Peyer's patch (tissue), 4 donors: Measurements from ENCODE around the gene TNRC6B. TPM values are rescaled to one million over a fixed set of nuclear protein-coding genes. Genes with fewer than 3 reads are reported as not detected.

Experiments used
- DNase-seq, 3 donors: peaks; one replicate each; pipeline ENCODE4 v3.0.0-alpha.2; 2017 to 2019
- H3K27ac ChIP-seq, 4 donors: fragments of 200-600 bp; sonication (generic); one replicate each; pipeline ENCODE4 v1.5.1; 2016 to 2019
- H3K27me3 ChIP-seq, 2 donors: fragments of 200-600 bp; sonication (generic); one replicate each; pipeline ENCODE4 v1.5.1; 2019
- H3K36me3 ChIP-seq, 3 donors: fragments of 200-600 bp; sonication (generic); one replicate each; pipeline ENCODE4 v1.5.1; 2016 to 2019
- H3K4me1 ChIP-seq, 4 donors: fragments of 200-600 bp; sonication (generic); one replicate each; pipeline ENCODE4 v1.5.1; 2016 to 2019
- H3K4me3 ChIP-seq, 4 donors: fragments of 200-600 bp; sonication (generic); 1 replicate in 3 of 4; 2 replicates in 1 of 4; pipeline ENCODE4 v1.5.1; 2016 to 2019; ENCODE audit warnings: mild to moderate bottlenecking in 1 of 4
- H3K9me3 ChIP-seq, 4 donors: fragments of 200-600 bp; sonication (generic); one replicate each; pipeline ENCODE4 v1.5.1; 2016 to 2019; ENCODE audit warnings: mild to moderate bottlenecking in 1 of 4
- POLR2A ChIP-seq, 2 donors: fragments of 450-650 bp; IDR thresholded peaks; one replicate each; pipeline ENCODE4 v1.5.1; 2017; ENCODE audit warnings: antibody characterized with exemption in 2 of 2, mild to moderate bottlenecking in 2 of 2, moderate library complexity in 2 of 2
- total RNA-seq, 4 donors: library from RNA; depleted of rRNA; stranded (reverse); fragments of >200 nt; gene quantifications; one replicate each; pipeline ENCODE4 v1.1.0, GENCODE V29; 2016
- TF ChIP-seq, protein P1 (sequence below), 6 experiments: fragments of 450-650 bp in 4 of 6; fragments of 200-600 bp in 2 of 6; sonication (generic) in 1 of 6; IDR thresholded peaks; one replicate each; pipeline ENCODE4 v1.5.1; 2017 to 2019; ENCODE audit warnings: antibody characterized with exemption in 6 of 6, mild to moderate bottlenecking in 3 of 6, moderate library complexity in 1 of 6

TNRC6B gene
- total RNA-seq, 4 donors from 2014 or later = 43.6 to 169 (median 54.0) TPM

GRCh38 chr22:40212121-40212520 lies 34.4 kb downstream of the TNRC6B start:
- H3K4me3 ChIP-seq = no peak overlapping the region
- no peak for TF ChIP-seq POLR2A (IDR thresholded peaks at IDR 0.05)
- TF ChIP-seq, protein P1, sequence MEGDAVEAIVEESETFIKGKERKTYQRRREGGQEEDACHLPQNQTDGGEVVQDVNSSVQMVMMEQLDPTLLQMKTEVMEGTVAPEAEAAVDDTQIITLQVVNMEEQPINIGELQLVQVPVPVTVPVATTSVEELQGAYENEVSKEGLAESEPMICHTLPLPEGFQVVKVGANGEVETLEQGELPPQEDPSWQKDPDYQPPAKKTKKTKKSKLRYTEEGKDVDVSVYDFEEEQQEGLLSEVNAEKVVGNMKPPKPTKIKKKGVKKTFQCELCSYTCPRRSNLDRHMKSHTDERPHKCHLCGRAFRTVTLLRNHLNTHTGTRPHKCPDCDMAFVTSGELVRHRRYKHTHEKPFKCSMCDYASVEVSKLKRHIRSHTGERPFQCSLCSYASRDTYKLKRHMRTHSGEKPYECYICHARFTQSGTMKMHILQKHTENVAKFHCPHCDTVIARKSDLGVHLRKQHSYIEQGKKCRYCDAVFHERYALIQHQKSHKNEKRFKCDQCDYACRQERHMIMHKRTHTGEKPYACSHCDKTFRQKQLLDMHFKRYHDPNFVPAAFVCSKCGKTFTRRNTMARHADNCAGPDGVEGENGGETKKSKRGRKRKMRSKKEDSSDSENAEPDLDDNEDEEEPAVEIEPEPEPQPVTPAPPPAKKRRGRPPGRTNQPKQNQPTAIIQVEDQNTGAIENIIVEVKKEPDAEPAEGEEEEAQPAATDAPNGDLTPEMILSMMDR (IDR thresholded peaks at IDR 0.05) = no peak
- H3K27me3 ChIP-seq = no peaks in the 10 kb centered on the region
- H3K9me3 ChIP-seq = no peaks in the 10 kb centered on the region
- peaks cover 0 to 28% (median 15%) of the 10 kb centered on the region in 4 donors for H3K4me1 ChIP-seq
- no peaks in the 10 kb centered on the region for H3K36me3 ChIP-seq
- no peak for DNase-seq
- H3K27ac ChIP-seq = peak overlapping the region in 1 of 4 donors; percentile 53

GRCh38 chr22:40213478-40213877 lies 35.8 kb downstream of the TNRC6B start:
- Histone ChIP-seq H3K9me3 (no peaks in the 10 kb centered on the region), H3K4me3 (no peak overlapping the region), H3K36me3 (no peaks in the 10 kb centered on the region), H3K27me3 (no peaks in the 10 kb centered on the region), H3K27ac (no peak overlapping the region), H3K4me1 (peaks cover 0 to 30% (median 17%) of the 10 kb centered on the region in 4 donors)
- TF ChIP-seq, protein P1 (IDR thresholded peaks at IDR 0.05) = no peak
- no peak for TF ChIP-seq POLR2A (IDR thresholded peaks at IDR 0.05)
- no peak for DNase-seq

DNA sequence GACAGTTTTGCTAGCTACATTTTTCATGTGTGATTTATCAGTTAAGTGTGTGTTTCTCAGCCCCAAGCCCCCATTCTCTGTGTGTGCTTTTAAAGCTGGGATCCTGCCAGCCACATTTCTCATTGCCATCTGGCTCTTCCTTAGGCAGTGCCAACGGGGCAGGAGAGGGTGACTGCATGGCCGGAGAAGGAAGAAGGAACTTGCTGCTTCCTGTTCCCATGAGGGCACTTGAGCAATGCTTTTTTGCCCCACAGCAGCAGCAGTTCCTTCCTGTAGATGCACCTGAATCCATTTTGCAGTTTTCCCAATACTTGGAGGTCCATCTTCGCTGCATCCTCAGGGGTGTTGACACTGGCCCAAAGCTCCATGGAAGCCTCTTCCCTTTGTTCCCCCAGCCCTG lies 37.5 kb downstream of the TNRC6B start:
- H3K4me1 ChIP-seq = peaks cover 0 to 43% (median 16%) of the 10 kb centered on the region in 4 donors
- H3K27me3 ChIP-seq = no peaks in the 10 kb centered on the region
- peak overlapping the region in 1 of 4 donors; percentile 57 for H3K27ac ChIP-seq
- no peak for DNase-seq
- H3K4me3 ChIP-seq = no peak overlapping the region
- no peaks in the 10 kb centered on the region for H3K9me3 ChIP-seq
- TF ChIP-seq, protein P1 (IDR thresholded peaks at IDR 0.05) = no peak
- TF ChIP-seq POLR2A (IDR thresholded peaks at IDR 0.05) = no peak
- H3K36me3 ChIP-seq = no peaks in the 10 kb centered on the region

DNA sequence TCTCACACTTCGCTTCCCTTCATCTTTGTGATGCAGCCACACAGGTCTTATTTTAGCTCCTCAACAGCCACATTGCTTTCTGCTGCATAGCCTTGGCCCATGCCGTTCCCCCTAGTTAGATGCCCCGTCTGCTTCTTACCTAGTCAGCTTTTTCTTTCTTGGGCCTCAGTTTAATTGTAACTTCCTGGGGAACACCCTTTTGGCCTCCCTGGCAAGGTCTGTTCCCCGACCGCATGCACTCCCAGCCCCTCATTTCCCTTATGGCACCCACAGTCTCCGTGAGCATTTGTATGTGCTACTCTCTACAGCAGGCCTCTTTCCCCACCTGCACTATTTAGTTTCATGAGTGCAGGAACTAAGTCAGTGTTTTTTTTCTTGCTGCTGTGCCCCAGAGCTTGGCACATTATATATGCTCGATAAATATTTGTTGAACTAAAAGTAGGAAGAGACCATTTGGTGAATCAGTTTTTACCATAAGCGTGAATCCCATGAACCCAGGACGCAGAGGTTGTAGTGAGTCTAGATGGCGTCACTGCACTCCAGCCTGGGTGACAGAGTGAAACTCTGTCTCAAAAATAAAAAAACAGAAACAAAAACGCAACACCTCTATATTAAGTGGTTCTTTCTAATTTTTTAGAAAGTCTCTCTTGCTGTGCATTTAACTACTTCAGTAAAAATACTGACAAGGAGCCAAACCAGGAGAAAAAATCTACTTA lies 38.5 kb downstream of the TNRC6B start:
- H3K27ac ChIP-seq = peak overlapping the region in 1 of 4 donors; percentile 57
- DNase-seq = peak in 2 of 3 donors; percentile 46 to 58
- TF ChIP-seq, protein P1 (IDR thresholded peaks at IDR 0.05) = no peak
- no peak for TF ChIP-seq POLR2A (IDR thresholded peaks at IDR 0.05)

DNA sequence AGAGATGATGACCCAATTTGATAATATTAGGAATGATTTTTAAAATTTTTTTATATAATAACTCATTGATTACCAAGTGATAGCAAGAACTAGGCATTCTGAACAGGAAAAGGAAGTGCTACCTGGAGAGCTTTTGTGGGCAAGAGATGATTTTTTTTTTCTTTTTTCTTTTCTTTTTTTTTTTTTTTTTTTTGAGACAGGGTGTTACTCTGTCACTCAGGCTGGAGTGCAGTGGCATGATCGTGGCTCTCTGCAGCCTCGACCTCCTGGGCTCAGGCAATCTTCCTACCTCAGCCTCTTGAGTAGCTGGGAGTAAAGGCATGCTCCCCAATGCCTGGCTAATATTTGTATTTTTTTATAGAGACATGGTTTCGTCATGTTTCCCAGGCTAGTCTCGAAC lies 40.4 kb downstream of the TNRC6B start:
- H3K4me1 ChIP-seq = peaks cover 0 to 36% (median 8%) of the 10 kb centered on the region in 4 donors

More for the DNA sequence above, 38.5 kb downstream of the TNRC6B start:
- peaks cover 0 to 45% (median 11%) of the 10 kb centered on the region in 4 donors for H3K4me1 ChIP-seq
- no peak overlapping the region for H3K4me3 ChIP-seq
- no peaks in the 10 kb centered on the region for H3K36me3 ChIP-seq
- H3K9me3 ChIP-seq = no peaks in the 10 kb centered on the region
- no peaks in the 10 kb centered on the region for H3K27me3 ChIP-seq

More for the DNA sequence above, 40.4 kb downstream of the TNRC6B start:
- Histone ChIP-seq H3K27me3 (no peaks in the 10 kb centered on the region), H3K27ac (peak overlapping the region in 1 of 4 donors; percentile 10), H3K9me3 (no peaks in the 10 kb centered on the region), H3K36me3 (no peaks in the 10 kb centered on the region), H3K4me3 (no peak overlapping the region)
- DNase-seq = no peak
- TF ChIP-seq POLR2A (IDR thresholded peaks at IDR 0.05) = no peak
- TF ChIP-seq, protein P1 (IDR thresholded peaks at IDR 0.05) = no peak
